Stimulated activated CD4-positive, alpha-beta T cell treated with anti-CD3 and anti-CD28 coated beads, TNF-alpha, amount 100 ng/mL, for 1 hour (primary cell): ENCODE measurements around the gene CD79B.
A peak's percentile ranks its signal among the peaks of the same experiment; 100 is the strongest.
"Not testable (repeated sequence)": the region's sequence is repeated elsewhere in the genome, so short reads cannot be mapped to it uniquely, and the experiment has no call there.

Source experiments
- DNase-seq, 3 donors: peaks; one replicate each; pipeline ENCODE4 v3.0.0-alpha.2; 2020; ENCODE audit warnings: low read depth in 3 of 3, low spot score in 1 of 3

CD79B gene

GRCh38 chr17:63934183-63935112 lies 2.3 kb upstream of the CD79B start:
- no peak for DNase-seq

DNA sequence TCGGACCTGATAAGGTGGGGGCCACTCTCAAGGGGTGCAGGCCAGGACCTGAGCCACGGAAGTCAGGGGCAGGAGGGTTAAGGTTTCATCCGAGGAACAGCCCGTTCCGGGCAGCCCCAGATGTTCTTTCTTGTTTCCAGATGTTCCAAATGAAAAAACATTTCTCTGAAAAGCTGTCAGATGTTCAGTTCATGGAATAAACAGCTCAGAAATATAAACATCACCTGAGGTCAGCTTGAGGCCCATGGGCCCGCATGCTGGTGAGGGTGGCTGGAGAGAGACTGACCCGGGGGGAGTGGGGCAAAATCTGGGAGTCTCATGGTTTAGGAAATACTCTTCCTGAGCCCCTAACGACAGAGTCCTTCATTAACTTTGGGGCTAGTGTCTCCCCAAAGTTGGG lies 1.5 kb upstream of the CD79B start:
- no peak for DNase-seq

- no peak for DNase-seq
Measured at GRCh38 chr17:63932721-63933120, 590 bp upstream of the CD79B start.

GRCh38 chr17:63930951-63931575 lies 1.1 kb downstream of the CD79B start:
- DNase-seq = peak; percentile 28 to 35 (median 29)

GRCh38 chr17:63929860-63930766 lies 2.0 kb downstream of the CD79B start:
- DNase-seq = no peak

DNA sequence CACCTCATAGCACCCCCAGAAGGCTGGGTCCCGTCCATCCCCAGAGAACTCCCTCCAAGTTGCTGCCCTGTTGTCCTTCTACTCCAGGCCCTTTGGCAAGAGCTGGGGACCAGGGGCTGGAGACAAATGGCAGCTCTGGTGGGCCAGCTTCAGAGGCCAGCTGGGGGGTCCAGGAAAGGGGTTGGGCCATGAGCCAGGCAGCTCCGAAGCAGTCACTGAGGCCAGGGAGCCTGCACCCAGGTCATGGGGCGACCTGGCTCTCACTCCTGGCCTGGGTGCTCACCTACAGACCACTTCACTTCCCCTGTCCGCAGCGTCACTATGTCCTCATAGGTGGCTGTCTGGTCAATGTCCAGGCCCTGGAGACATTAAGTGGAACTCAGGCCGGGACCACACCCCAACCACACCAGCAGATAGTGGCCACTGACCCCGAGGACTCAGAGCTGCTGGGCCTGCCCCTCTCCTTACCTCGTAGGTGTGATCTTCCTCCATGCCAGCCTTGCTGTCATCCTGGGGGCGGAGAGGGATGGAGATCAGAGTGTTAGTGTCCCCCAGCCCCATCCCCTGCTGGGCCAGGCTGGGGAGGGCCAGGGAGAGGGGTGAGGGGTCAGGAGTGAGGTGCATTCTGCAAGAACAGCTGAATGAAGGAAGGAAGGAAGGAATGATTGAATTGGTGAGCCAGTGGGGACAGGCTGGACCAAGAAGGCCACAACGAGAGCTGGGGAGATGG lies 3.0 kb downstream of the CD79B start:
- no peak for DNase-seq

DNA sequence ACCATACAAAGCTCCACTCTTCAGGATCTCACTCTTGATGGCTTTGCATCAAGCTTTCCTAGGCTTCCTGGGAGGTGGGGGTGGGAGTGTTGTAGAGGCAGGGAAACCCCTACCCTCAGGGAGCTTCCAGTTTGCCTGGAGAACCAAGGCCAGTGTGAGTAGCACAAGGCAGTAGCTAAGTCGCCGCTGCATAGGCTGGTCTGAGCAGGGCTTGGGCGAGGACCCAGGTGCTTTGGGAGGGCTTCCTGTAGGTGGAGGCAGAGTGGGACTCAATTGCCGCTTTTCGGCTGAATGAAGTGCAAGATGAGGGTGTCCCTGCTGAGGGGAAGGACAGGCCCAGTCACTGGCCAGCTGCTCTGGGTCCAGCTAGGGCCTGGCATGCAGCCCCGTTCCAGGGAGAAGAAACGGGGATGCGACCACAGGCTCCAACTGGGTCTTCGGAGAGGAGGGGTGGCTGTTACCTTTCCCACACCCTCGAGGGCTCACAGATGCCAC lies 3.9 kb downstream of the CD79B start:
- DNase-seq = no peak

DNA sequence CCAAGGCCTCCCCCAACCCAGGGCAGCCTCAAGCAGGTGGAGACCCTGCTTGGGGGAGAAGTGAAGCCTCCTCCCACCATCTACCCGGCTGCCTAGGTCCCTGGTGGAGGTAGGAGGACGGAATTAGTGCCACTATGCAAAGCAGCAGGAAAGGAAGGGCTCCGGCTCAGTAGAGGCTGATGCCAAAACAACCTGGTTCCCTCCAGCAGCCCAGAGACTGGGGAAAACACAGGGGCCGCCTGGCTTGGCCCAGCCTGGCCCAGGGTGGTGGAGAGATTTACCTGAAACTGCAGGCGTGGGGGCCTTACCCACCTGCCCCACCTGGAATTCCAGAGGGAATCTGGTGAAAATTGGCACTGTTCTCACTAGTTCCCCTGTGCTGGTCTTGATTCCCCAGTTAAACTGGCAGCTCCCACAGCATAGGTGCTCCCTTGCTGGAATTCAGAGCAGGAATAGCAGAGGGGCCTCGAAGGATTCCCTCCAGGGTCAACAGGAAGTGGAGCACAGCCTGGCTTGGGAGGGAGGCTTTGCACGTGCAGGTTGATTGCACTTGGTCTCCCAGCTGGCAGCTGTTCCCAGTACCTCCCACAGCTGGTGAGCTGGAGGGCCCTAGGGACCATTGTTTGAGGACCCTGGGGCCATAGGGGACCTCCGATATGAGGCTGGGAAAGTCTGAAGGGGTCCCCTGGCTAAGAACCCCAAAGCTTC lies 4.5 kb downstream of the CD79B start:
- no peak for DNase-seq

- no peak for DNase-seq
Measured at GRCh38 chr17:63926164-63926563, 6.0 kb downstream of the CD79B start.

DNA sequence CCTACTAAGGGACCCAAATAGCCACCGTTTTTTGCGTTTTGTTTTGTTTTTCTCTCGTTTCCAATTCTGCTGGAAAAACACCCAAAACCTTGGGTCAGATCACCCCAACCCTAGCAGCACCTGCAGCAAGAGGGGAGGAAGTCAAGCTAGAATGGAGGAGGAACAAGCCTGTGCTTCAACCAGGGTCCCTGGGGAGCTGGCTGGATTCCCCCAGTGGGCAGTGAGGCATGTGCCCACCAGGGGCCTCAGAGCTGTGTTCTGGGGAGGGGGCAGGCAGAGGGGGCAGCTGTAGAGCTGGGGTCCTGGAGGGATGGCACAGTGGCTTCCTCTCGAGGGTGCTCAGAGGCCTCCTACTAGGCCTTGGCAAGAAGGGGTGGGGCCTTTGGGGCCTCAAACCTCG lies 6.5 kb downstream of the CD79B start:
- DNase-seq = no peak

GRCh38 chr17:63922402-63922801 lies 9.7 kb downstream of the CD79B start:
- DNase-seq = not testable (repeated sequence)

- not testable (repeated sequence) for DNase-seq
Measured at GRCh38 chr17:63920779-63921178, 11.4 kb downstream of the CD79B start.

- not testable (repeated sequence) for DNase-seq
Measured at GRCh38 chr17:63920050-63920449, 12.1 kb downstream of the CD79B start.

GRCh38 chr17:63919311-63919723 lies 12.8 kb downstream of the CD79B start:
- peak; percentile 33 to 59 (median 44) for DNase-seq

GRCh38 chr17:63918789-63919305 lies 13.3 kb downstream of the CD79B start, which contains the start of gene GH1:
TSS of gene GH1 (minus strand) at chr17:63918839. CDS start at chr17:63918776, 63 bp downstream.
- not testable (repeated sequence) for DNase-seq

DNA sequence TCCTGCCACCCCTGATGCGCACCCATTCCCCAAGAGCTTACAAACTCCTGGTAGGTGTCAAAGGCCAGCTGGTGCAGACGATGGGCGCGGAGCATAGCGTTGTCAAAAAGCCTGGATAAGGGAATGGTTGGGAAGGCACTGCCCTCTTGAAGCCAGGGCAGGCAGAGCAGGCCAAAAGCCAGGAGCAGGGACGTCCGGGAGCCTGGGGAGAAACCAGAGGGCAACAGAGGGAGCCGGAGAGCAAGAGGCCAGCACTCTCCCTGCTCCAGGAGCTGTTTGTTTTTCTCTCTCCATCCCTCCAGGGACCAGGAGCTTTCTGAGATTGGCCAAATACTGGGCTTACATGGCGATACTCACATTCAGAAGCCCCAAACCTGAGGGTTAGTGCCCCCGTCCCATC lies 13.8 kb downstream of the CD79B start:
- DNase-seq = no peak

DNA sequence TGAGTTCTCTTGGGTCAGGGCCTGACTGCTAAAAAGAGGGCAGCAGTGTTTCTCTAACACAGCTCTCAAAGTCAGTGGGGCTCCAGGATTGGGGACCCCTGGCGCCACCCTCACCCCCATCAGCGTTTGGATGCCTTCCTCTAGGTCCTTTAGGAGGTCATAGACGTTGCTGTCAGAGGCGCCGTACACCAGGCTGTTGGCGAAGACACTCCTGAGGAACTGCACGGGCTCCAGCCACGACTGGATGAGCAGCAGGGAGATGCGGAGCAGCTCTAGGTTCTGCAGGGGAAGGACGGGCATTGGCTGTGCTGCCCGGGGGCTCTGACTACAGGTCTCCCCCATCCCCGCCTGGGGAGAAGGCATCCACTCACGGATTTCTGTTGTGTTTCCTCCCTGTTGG lies 14.5 kb downstream of the CD79B start:
- DNase-seq = no peak

DNA sequence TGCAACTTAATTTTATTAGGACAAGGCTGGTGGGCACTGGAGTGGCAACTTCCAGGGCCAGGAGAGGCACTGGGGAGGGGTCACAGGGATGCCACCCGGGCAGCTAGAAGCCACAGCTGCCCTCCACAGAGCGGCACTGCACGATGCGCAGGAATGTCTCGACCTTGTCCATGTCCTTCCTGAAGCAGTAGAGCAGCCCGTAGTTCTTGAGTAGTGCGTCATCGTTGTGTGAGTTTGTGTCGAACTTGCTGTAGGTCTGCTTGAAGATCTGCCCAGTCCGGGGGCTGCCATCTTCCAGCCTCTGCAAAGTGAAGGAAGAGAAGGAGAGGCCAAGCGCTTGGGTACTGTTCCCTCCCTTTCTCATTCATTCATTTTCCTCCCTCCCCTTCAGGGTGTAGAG lies 14.9 kb downstream of the CD79B start:
- not testable (repeated sequence) for DNase-seq

- DNase-seq = no peak
Measured at GRCh38 chr17:63916566-63917185, 15.5 kb downstream of the CD79B start.
